ENCODE results near the gene TRIM23.
A peak's percentile ranks its signal among the peaks of the same experiment; 100 is the strongest.

The TRIM23 gene

GRCh38 chr5:65562731-65563701, 61.1 kb downstream of the TRIM23 start, which contains the start of the genes CENPK and PPWD1:
TSS of gene CENPK (minus strand) at chr5:65563168. CDS start at chr5:65554907, 8,261 bp downstream.
TSS of gene PPWD1 (plus strand) at chr5:65563296. CDS start at chr5:65563311, 15 bp downstream.
- DNase-seq, result peak; percentile 91

- no peak for DNase-seq
These were observed 67.4 kb downstream of the TRIM23 start for GRCh38 chr5:65556718-65557117.

- DNase-seq, result no peak
These were observed 68.0 kb downstream of the TRIM23 start for GRCh38 chr5:65556181-65556580.

GRCh38 chr5:65555287-65555686, 68.8 kb downstream of the TRIM23 start:
- no peak for DNase-seq

GRCh38 chr5:65553941-65554340, 70.2 kb downstream of the TRIM23 start:
- no peak for DNase-seq

GRCh38 chr5:65548281-65548680, 75.9 kb downstream of the TRIM23 start:
- DNase-seq, result no peak

GRCh38 chr5:65546141-65546540, 78.0 kb downstream of the TRIM23 start:
- DNase-seq, result no peak

GRCh38 chr5:65544473-65544872, 79.7 kb downstream of the TRIM23 start:
- DNase-seq, result no peak

- DNase-seq, result no peak
These were observed 84.3 kb downstream of the TRIM23 start for GRCh38 chr5:65539827-65540226.

Measured in NCI-H1092 treated with DMSO at 0.1 percent for 48 hours (cell line).